Adipocyte (in vitro differentiated cells): ENCODE results near the gene C3orf20.

Experiments
- DNase-seq: peaks from one replicate; pipeline ENCODE4 v3.0.0-alpha.2; 2015; ENCODE audit warnings: low read depth
- H3K27me3 ChIP-seq: replicated peaks from 2 replicates; pipeline ENCODE4 v1.7.0; 2013; ENCODE audit warnings: mild to moderate bottlenecking, low read length, moderate library complexity; ENCODE audit not compliant: control insufficient read depth, insufficient read depth
- H3K36me3 ChIP-seq: 2 replicates; pipeline ENCODE4 v1.7.0; 2013; ENCODE audit warnings: low read length, mild to moderate bottlenecking, moderate library complexity; ENCODE audit not compliant: control insufficient read depth, insufficient read depth, severe bottlenecking
- H3K4me1 ChIP-seq: 2 replicates; pipeline ENCODE4 v1.7.0; 2013; ENCODE audit warnings: mild to moderate bottlenecking, low read length, moderate library complexity; ENCODE audit not compliant: control insufficient read depth, insufficient read depth
- H3K4me3 ChIP-seq: 2 replicates; pipeline ENCODE4 v1.7.0; 2013; ENCODE audit warnings: mild to moderate bottlenecking, low read length, moderate library complexity
- H3K9ac ChIP-seq: 2 replicates; pipeline ENCODE4 v1.7.0; 2013; ENCODE audit warnings: mild to moderate bottlenecking, low read length, moderate library complexity
- H3K9me3 ChIP-seq: 2 replicates; pipeline ENCODE4 v1.7.0; 2013; ENCODE audit warnings: mild to moderate bottlenecking, low read length, moderate library complexity; ENCODE audit not compliant: control insufficient read depth

The C3orf20 gene

DNA sequence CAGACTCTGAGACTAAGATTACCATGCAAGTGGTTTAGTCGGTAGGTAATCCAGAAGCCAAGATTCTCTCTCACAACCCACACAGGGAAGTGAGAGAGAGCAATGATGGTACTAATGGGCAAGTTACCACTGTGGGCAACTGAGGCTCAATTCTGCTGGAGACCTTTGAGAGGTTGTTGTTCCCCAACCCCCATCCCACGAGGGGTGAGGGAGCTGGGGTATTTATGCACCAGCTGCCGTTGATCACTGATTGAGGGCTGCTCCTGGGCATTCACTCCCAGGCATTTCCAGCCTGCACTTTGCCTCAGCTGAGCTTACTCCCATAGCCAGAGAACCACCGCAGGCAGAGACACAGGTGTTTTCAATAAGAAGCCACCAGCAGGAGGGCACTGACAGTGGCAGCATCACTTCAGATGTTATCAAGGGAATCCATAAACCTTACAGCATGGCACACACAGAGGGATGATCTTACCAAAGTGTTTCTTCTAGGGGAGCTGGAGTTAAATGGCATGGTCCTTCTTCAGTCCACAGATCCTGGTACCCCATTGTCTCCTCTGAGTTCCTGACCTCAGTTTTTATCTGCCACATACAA lies 38.3 kb upstream of the C3orf20 start:
- Histone ChIP-seq H3K9ac (no peak overlapping the region), H3K9me3 (no peaks in the 10 kb centered on the region), H3K4me3 (no peak overlapping the region), H3K36me3 (no peaks in the 10 kb centered on the region), H3K27me3 (peaks cover 6% of the 10 kb centered on the region), H3K4me1 (no peaks in the 10 kb centered on the region)
- DNase-seq = no peak

DNA sequence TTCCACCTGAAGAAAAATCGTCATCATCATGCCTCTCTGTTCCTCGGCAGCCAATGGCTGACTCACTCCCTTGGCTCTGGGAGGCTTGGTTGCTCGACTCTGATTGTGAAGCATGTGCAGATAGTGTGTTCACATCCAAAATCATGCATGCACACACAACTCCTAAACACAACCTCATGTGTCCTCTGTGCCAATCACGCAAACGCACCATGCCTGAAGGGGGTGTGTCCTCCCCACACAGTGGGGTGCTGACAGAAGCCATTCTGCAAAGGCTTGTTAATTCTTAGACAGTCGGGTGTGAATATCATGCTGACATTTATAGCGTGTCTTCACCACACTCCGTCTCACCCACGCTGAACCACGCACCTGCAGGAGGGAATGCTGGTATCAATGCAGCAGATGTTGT lies 34.8 kb upstream of the C3orf20 start:
- Histone ChIP-seq H3K9ac (no peak overlapping the region), H3K27me3 (peaks cover 25% of the 10 kb centered on the region), H3K36me3 (no peaks in the 10 kb centered on the region), H3K9me3 (no peaks in the 10 kb centered on the region), H3K4me1 (no peaks in the 10 kb centered on the region), H3K4me3 (no peak overlapping the region)
- no peak for DNase-seq

DNA sequence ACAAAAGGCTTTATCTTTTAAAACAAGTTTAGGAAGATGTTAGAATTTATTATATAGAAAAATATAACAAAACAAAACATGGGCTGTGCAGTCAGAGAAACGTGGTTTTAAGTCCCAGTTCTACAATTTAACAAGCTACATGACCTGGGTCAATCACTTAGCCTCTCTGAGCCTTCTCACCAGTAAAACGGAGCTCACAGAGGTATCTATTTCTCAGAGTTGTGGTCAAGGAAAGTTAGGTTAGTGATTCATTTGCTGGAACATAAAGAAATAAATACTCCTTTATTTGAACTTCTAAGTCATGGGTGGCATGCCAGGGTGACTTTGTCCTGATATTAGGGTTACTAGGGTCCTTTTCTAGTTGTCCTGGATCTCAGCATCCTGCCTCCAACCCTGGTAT lies 34.2 kb upstream of the C3orf20 start:
- Histone ChIP-seq H3K27me3 (peaks cover 25% of the 10 kb centered on the region), H3K9me3 (no peaks in the 10 kb centered on the region), H3K4me1 (no peaks in the 10 kb centered on the region), H3K36me3 (no peaks in the 10 kb centered on the region), H3K9ac (no peak overlapping the region), H3K4me3 (no peak overlapping the region)
- DNase-seq = no peak

DNA sequence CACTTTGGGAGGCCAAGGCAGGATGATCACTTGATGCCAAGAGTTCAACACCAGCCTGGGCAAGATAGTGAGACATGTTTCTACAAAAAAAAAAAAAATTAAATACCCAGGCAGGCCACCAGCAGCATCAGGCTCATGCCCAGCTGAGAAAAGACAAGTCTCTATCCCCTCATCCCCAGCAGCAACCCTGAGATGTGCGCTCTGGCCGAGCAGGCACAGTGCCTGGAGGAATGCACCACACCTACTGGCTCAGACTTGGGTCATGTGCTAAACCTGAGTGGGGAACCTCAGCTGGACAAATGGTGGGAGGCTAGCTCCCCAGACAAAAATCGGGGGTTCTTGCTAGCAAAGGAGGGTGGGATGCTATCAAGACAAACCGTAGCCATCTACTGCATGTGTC lies 33.6 kb upstream of the C3orf20 start:
- Histone ChIP-seq H3K4me3 (no peak overlapping the region), H3K9ac (no peak overlapping the region), H3K36me3 (no peaks in the 10 kb centered on the region), H3K4me1 (no peaks in the 10 kb centered on the region), H3K9me3 (no peaks in the 10 kb centered on the region), H3K27me3 (peaks cover 25% of the 10 kb centered on the region)
- DNase-seq = no peak

DNA sequence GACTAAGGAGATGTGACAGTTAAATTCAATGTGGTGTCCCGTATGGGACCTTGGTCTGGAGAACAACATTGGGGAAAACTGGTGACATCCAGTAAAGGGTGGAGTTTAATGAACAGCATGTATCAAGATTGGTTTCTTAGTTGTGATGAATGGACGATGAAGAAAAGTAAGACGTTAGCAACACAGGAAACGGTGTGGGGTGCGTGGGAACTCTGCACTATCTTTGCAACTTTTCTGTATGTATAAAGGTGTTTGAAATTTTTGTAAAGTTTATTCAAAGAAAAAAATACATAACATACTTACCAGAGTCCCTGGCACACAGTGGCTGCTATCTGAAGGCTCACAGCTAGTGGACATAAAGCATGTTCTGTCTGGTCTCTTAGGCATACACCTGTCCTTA lies 29.5 kb upstream of the C3orf20 start:
- Histone ChIP-seq H3K9me3 (no peaks in the 10 kb centered on the region), H3K9ac (no peak overlapping the region), H3K27me3 (peaks cover 25% of the 10 kb centered on the region), H3K4me1 (peaks cover 3% of the 10 kb centered on the region), H3K36me3 (no peaks in the 10 kb centered on the region), H3K4me3 (no peak overlapping the region)
- DNase-seq = no peak

DNA sequence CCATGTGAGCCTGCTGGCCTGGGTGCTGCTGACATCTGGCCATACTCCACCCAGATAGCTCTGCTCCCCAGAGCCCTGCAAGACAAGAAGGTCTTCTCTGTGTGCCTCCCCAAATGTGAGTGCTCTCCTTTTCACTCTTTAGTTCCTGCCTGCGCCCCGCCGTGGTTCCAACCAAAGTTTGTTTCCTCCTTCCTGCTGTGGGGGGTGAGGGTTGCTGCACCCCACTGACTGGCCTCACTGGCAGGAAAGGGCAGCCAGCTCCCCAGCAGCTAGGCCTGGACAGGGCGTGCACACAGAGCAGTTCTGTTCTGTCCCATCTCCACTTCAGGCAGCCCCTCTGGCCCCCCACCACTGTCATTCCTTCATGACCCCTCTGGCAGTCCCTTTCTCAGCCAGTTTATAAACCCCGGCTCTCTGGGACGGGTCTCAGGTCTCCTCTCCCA lies 28.8 kb upstream of the C3orf20 start:
- no peak for DNase-seq
- Histone ChIP-seq H3K36me3 (no peaks in the 10 kb centered on the region), H3K27me3 (peaks cover 23% of the 10 kb centered on the region), H3K4me1 (peaks cover 3% of the 10 kb centered on the region), H3K9me3 (no peaks in the 10 kb centered on the region), H3K4me3 (no peak overlapping the region), H3K9ac (no peak overlapping the region)

DNA sequence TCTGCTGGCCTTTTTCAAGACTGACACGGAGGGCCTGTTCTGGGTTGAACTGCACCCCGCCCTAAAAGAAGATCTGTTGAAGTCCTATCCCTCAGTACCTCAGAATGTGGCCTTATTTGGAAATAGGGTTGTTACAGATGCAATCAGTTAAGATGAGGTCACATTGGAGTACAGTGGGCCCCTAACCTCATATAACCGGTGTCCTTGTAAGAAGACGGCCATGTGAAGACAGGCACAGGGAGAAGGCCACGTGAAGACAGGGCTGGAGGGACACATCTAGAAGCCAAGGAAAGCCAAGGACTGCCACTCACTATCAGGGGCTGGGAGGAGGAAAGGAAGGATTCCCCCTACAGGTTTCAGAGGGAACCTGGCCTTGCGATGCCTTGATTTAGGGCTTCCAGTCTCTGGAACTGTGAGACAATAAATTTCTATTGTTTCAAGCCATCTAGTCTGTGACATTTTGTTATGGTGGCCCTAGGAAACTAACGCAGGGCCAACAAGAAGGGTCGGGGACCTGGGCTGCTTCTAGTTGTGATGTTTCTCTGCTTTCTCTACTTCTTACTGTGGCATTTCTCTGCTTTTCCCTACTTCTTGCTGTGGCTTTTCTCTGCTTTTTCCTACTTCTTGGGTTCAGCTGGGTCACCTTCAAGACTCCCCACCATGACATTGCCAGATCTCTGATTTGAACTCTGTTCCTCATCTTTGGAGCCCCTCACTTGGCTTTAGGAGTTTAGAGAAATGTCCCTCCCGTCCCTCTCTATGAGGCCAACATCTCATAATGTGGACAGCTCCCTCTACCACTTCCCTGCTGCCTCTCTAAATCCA lies 28.1 kb upstream of the C3orf20 start:
- H3K9ac ChIP-seq = no peak overlapping the region
- DNase-seq = no peak
- no peaks in the 10 kb centered on the region for H3K36me3 ChIP-seq
- H3K27me3 ChIP-seq = peaks cover 16% of the 10 kb centered on the region
- no peak overlapping the region for H3K4me3 ChIP-seq
- H3K9me3 ChIP-seq = no peaks in the 10 kb centered on the region
- peaks cover 3% of the 10 kb centered on the region for H3K4me1 ChIP-seq

DNA sequence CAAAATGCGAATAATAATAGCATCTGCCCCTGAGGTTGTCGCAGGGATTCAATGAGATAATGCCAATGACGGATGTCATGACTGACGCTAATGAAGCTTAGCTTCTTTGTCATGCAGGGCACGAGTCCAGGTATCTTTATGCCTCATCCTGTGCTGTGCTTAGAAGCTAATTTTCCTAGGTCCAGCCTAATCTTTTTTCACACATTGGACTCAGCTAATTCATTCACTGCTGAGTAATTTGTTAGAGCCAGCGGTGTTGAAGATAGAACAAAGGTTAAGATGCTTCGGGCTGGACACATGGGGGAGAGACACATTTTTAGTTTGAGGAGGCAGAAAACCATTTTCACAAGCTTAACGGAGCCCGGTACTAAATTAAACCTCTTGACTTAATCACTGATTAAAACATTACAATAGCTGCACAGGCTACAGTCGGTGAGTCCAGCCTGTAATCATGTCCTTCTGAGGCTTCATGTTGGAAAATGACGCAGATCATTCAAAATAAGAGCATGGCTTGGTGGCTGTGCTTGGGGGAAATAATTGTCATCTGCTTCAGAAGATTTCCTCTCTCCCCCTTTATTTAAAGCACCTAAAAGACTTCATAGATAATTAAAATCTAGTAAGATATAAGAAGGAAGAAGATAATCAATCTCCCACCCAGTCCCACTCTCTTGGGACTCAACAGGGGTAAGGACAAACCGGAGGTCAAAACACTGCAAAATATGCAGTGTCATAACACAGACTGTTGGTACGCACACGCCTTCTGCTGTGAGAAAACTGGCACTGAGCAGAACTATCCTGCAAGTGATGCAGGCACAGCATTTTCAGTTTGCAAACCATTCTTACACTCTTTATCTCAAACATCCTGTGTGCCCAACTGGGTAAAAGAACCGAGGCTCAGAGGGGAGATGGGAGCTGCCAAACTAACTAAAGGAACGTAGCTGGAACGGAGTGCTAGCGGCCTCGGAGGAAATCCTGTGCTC lies 26.7 kb upstream of the C3orf20 start:
- H3K4me1 ChIP-seq = peaks cover 10% of the 10 kb centered on the region
- H3K9me3 ChIP-seq = no peaks in the 10 kb centered on the region
- H3K9ac ChIP-seq = no peak overlapping the region
- H3K27me3 ChIP-seq = peaks cover 3% of the 10 kb centered on the region
- no peak for DNase-seq
- no peaks in the 10 kb centered on the region for H3K36me3 ChIP-seq
- no peak overlapping the region for H3K4me3 ChIP-seq

DNA sequence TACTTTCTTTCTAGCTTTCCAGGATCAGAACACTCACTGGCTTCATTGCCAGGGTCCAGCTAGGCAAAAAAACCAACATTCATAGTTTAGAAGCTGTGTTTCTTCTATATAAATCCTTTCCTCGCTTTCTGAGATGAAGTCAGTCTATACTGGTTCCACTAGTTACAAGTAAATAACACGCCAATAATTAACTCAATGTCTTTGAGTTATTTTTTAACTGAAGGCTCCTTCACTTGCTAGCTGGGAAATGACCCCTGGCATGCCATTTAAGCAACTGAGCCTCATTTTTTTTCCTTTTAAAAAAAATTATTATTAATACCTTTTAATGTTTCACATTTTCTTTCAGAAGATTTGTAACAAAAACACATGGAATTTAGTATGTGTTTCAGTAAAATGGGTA lies 25.5 kb upstream of the C3orf20 start:
- Histone ChIP-seq H3K27me3 (no peaks in the 10 kb centered on the region), H3K9ac (no peak overlapping the region), H3K36me3 (peaks cover 4% of the 10 kb centered on the region), H3K9me3 (no peaks in the 10 kb centered on the region), H3K4me1 (peaks cover 19% of the 10 kb centered on the region), H3K4me3 (no peak overlapping the region)
- no peak for DNase-seq

DNA sequence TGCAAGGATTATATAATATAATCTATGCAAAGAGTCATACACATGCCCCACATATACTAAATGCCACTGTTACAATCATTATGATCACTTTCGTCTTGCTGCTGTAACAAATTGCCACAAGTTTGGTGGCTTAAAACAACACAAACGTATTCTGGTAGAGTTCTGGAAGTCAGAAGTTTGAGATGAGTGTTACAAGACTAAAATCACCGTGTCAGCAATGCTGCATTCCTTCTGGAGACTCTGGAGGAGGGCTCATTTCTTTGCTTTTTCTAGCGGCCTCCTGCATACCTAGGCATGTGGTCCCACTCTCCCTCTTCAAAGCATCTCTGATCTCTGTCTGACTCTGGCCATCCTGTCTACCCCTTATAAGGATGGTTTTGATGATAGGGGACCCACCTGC lies 24.7 kb upstream of the C3orf20 start:
- Histone ChIP-seq H3K9ac (no peak overlapping the region), H3K4me1 (peaks cover 19% of the 10 kb centered on the region), H3K9me3 (no peaks in the 10 kb centered on the region), H3K4me3 (no peak overlapping the region), H3K27me3 (no peaks in the 10 kb centered on the region), H3K36me3 (peaks cover 11% of the 10 kb centered on the region)
- no peak for DNase-seq
